K562 (cell line): Measurements from ENCODE around the gene SEZ6L. TPM values are rescaled to one million over a fixed set of nuclear protein-coding genes. Genes with fewer than 3 reads are reported as not detected.

Experiments used
- DLX4 ChIP-seq: fragments of 250-450 bp; sonication (Bioruptor Pico); IDR thresholded peaks from 2 replicates; pipeline ENCODE4 v1.6.1; 2021; ENCODE audit warnings: mild to moderate bottlenecking
- EGR1 ChIP-seq: fragments of 450-650 bp; conservative IDR thresholded peaks from 2 replicates; pipeline ENCODE4 v1.6.1; 2017; ENCODE audit warnings: mild to moderate bottlenecking
- GTF3C2 ChIP-seq: IDR thresholded peaks from 3 replicates; pipeline ENCODE4 v1.6.1; 2011; ENCODE audit warnings: borderline replicate concordance, mild to moderate bottlenecking, moderate library complexity; ENCODE audit not compliant: insufficient read length; ENCODE audit errors: extremely low read depth
- MAZ ChIP-seq, 2 experiments: fragments of 450-650 bp in 1 of 2; sonication (generic) in 1 of 2; formaldehyde crosslinking; IDR thresholded peaks in 1 of 2; conservative IDR thresholded peaks in 1 of 2; 2 replicates each; pipeline versions ENCODE4 v1.4.0 to v1.5.0; 2020; ENCODE audit warnings: mild to moderate bottlenecking in 1 of 2, missing genetic modification reagents in 1 of 2
- PATZ1 ChIP-seq: fragments of 250-450 bp; sonication (Bioruptor Pico); IDR thresholded peaks from 2 replicates; pipeline ENCODE4 v1.5.0; 2020; ENCODE audit warnings: mild to moderate bottlenecking, borderline replicate concordance
- RBM25 ChIP-seq: fragments of 200-400 bp; formaldehyde crosslinking; IDR thresholded peaks from 2 replicates; pipeline ENCODE4 v1.6.1; 2018; ENCODE audit warnings: low read length, low read depth, moderate library complexity; ENCODE audit not compliant: severe bottlenecking
- SP2 ChIP-seq: IDR thresholded peaks from 2 replicates; pipeline ENCODE4 v1.6.1; 2011; ENCODE audit warnings: mild to moderate bottlenecking, low read depth, low read length, moderate library complexity; ENCODE audit not compliant: poor library complexity, severe bottlenecking; ENCODE audit errors: extremely low read depth
- TAF1 ChIP-seq: IDR thresholded peaks from 2 replicates; pipeline ENCODE4 v1.6.1; 2011; ENCODE audit warnings: mild to moderate bottlenecking, low read length, moderate library complexity; ENCODE audit not compliant: insufficient read depth, control insufficient read depth, severe bottlenecking; ENCODE audit errors: extremely low read depth
- TAF15 ChIP-seq: fragments of 200-400 bp; formaldehyde crosslinking; IDR thresholded peaks from 2 replicates; pipeline ENCODE4 v1.6.1; 2017; ENCODE audit warnings: mild to moderate bottlenecking, low read depth, low read length, moderate library complexity
- ZBTB26 ChIP-seq: fragments of 450-650 bp; formaldehyde crosslinking; IDR thresholded peaks from 2 replicates; pipeline ENCODE4 v1.4.0; 2022; ENCODE audit warnings: missing genetic modification characterization
- ZMIZ1 ChIP-seq, 2 experiments: fragments of 150-350 bp in 1 of 2; IDR thresholded peaks; 2 replicates each; pipeline ENCODE4 v1.6.1; 2012 to 2016; ENCODE audit warnings: low read depth in 2 of 2, low read length in 2 of 2, mild to moderate bottlenecking in 1 of 2, moderate library complexity in 1 of 2
- ZNF124 ChIP-seq: sonication (generic); formaldehyde crosslinking; IDR thresholded peaks from 2 replicates; pipeline ENCODE4 v1.8.1; 2022; ENCODE audit warnings: missing genetic modification reagents
- ZNF398 ChIP-seq: fragments of 250-450 bp; sonication (Bioruptor Pico); IDR thresholded peaks from 2 replicates; pipeline ENCODE4 v1.8.0; 2021; ENCODE audit warnings: moderate library complexity, mild to moderate bottlenecking, inconsistent platforms
- polyA plus RNA-seq, 8 experiments: library from polyadenylated mRNA; depleted of rRNA in 4 of 8; stranded (reverse) in 5 of 8; unstranded in 3 of 8; fragments of >200 nt; fragmentation: Nextera tagmentation in 2 of 8; fragmentation: Illumina TruSeq in 1 of 8; extraction: Ambion mirVana in 2 of 8; extraction: Trizol in 1 of 8; gene quantifications; 2 replicates each; pipeline versions ENCODE4 v1.2.1 to v1.2.3, GENCODE V29; 2011 to 2014; ENCODE audit warnings: inconsistent platforms in 1 of 8, missing spikeins in 1 of 8
- total RNA-seq, 7 experiments: library from RNA; depleted of rRNA in 6 of 7; stranded (reverse); fragments of >200 nt in 6 of 7; fragmentation: Illumina TruSeq in 2 of 7; extraction: Trizol in 2 of 7; gene quantifications; 2 replicates each; pipeline versions ENCODE4 v1.2.1 to v1.2.3, GENCODE V29; 2011 to 2021; ENCODE audit warnings: low replicate concordance in 1 of 7

The SEZ6L gene
- total and polyA plus RNA-seq, 9 of the 15 experiments (the other 6 are each of a cell fraction or from before 2014, with no cell fraction given) = not detected

GRCh38 chr22:26404851-26405421 is 235.7 kb downstream of the SEZ6L start (continued):
- TF ChIP-seq ZMIZ1 (IDR thresholded peaks at IDR 0.05; ENCODE audit: low read depth in 2 of 2, low read length in 2 of 2) = peak in 1 of 2 experiments; percentile 90; a peak in 2 of 4 replicates
- no peak for TF ChIP-seq MAZ (CRISPR knock-in tag; conservative IDR thresholded peaks at IDR 0.05 in 1 of 2, IDR thresholded peaks at IDR 0.05 in 1 of 2)
- no peak for TF ChIP-seq DLX4 (CRISPR knock-in tag)
- TF ChIP-seq ZBTB26 (CRISPR knock-in tag) = no peak
- no peak for TF ChIP-seq ZNF398 (CRISPR knock-in tag)
- TF ChIP-seq EGR1 = no peak
- TF ChIP-seq PATZ1 (CRISPR knock-in tag) = no peak
- no peak for TF ChIP-seq SP2
- TF ChIP-seq TAF1 = peak; percentile 22
- TF ChIP-seq GTF3C2 = peak; percentile 19
- no peak for TF ChIP-seq ZNF124 (CRISPR knock-in tag)
- TF ChIP-seq TAF15 = no peak
- TF ChIP-seq RBM25 = no peak
